HuH-7.5 (cell line): ENCODE results near the gene FAM124A.

Source experiments
- DNase-seq: peaks from one replicate; pipeline ENCODE4 v3.0.0; 2011; ENCODE audit warnings: low spot score

FAM124A gene

GRCh38 chr13:51243227-51243626 lies 21.0 kb downstream of the FAM124A start:
- DNase-seq: no peak

GRCh38 chr13:51243832-51244231 lies 21.6 kb downstream of the FAM124A start:
- DNase-seq: no peak

- no peak for DNase-seq
Observed at GRCh38 chr13:51244637-51245405, 22.6 kb downstream of the FAM124A start.

GRCh38 chr13:51245583-51245982 lies 23.4 kb downstream of the FAM124A start:
- no peak for DNase-seq

GRCh38 chr13:51246025-51246417 lies 23.8 kb downstream of the FAM124A start:
- DNase-seq: no peak

GRCh38 chr13:51246418-51247277 lies 24.4 kb downstream of the FAM124A start:
- DNase-seq: no peak

GRCh38 chr13:51249255-51249654 lies 27.1 kb downstream of the FAM124A start:
- no peak for DNase-seq

GRCh38 chr13:51249770-51250741 lies 27.9 kb downstream of the FAM124A start:
- peak; percentile 45 for DNase-seq

- no peak for DNase-seq
Observed at GRCh38 chr13:51251480-51251879, 29.3 kb downstream of the FAM124A start.

- no peak for DNase-seq
Observed at GRCh38 chr13:51252954-51253532, 30.8 kb downstream of the FAM124A start.

GRCh38 chr13:51255556-51255955 lies 33.4 kb downstream of the FAM124A start:
- no peak for DNase-seq

GRCh38 chr13:51257187-51257586 lies 35.0 kb downstream of the FAM124A start:
- no peak for DNase-seq

GRCh38 chr13:51258612-51259548 lies 36.7 kb downstream of the FAM124A start:
- DNase-seq: no peak

- no peak for DNase-seq
Observed at GRCh38 chr13:51260154-51260553, 38.0 kb downstream of the FAM124A start.

- no peak for DNase-seq
Observed at GRCh38 chr13:51261610-51262249, 39.5 kb downstream of the FAM124A start.

GRCh38 chr13:51262501-51263211 lies 40.5 kb downstream of the FAM124A start:
- no peak for DNase-seq

GRCh38 chr13:51266642-51267041 lies 44.4 kb downstream of the FAM124A start:
- no peak for DNase-seq

GRCh38 chr13:51267622-51268021 lies 45.4 kb downstream of the FAM124A start:
- DNase-seq: no peak

- no peak for DNase-seq
Observed at GRCh38 chr13:51269039-51269438, 46.8 kb downstream of the FAM124A start.
